Measurements from ENCODE around the gene SYT6. TPM values are rescaled to one million over a fixed set of nuclear protein-coding genes. Genes with fewer than 3 reads are reported as not detected.

SYT6 gene
- total RNA-seq, 4 donors from 2014 or later, result 2.0 TPM; not detected in 3

- Histone ChIP-seq H3K27me3 (no peaks in the 10 kb centered on the region), H3K36me3 (no peaks in the 10 kb centered on the region), H3K4me1 (peaks cover 0 to 20% (median 0%) of the 10 kb centered on the region in 3 donors), H3K9me3 (no peaks in the 10 kb centered on the region), H3K4me3 (no peak overlapping the region), H3K27ac (peak overlapping the region in 1 of 4 donors; percentile 38)
- WGBS, 2 donors (ENCODE audit: low coverage in 1 of 2), result 67 to 82% methylated on average over 5 to 9 of the region's 13 CpGs
- peak; percentile 17 for ATAC-seq
- TF ChIP-seq POLR2AphosphoS5 (IDR thresholded peaks at IDR 0.05) (no peak), EP300 (IDR thresholded peaks at IDR 0.05) (no peak), POLR2A (IDR thresholded peaks at IDR 0.05) (no peak)
Measured at GRCh38 chr1:114080511-114081436, 72.9 kb downstream of the SYT6 start.

- no peak for ATAC-seq
- 68 to 79% methylated on average over 2 to 5 of the region's 5 CpGs for whole genome bisulfite sequencing, 2 donors (ENCODE audit: low coverage in 1 of 2)
Measured at GRCh38 chr1:114079596-114080190, 74.0 kb downstream of the SYT6 start.

GRCh38 chr1:114078116-114078515 is 75.6 kb downstream of the SYT6 start:
- ATAC-seq, result no peak
- 74 to 79% methylated on average over 4 of the region's 4 CpGs for WGBS, 2 donors (ENCODE audit: low coverage in 1 of 2)
- H3K27me3 ChIP-seq, result no peaks in the 10 kb centered on the region
- H3K36me3 ChIP-seq, result no peaks in the 10 kb centered on the region
- H3K27ac ChIP-seq, result no peak overlapping the region
- H3K4me1 ChIP-seq, result peaks cover 0 to 24% (median 0%) of the 10 kb centered on the region in 3 donors
- H3K9me3 ChIP-seq, result peaks cover 0 to 4% (median 0%) of the 10 kb centered on the region in 3 donors
- no peak overlapping the region for H3K4me3 ChIP-seq
- no peak for TF ChIP-seq POLR2A (IDR thresholded peaks at IDR 0.05)
- no peak for TF ChIP-seq CTCF (IDR thresholded peaks at IDR 0.05)
- TF ChIP-seq POLR2AphosphoS5 (IDR thresholded peaks at IDR 0.05), result no peak
- no peak for TF ChIP-seq EP300 (IDR thresholded peaks at IDR 0.05)

More at GRCh38 chr1:114079596-114080190, 74.0 kb downstream of the SYT6 start:
- H3K4me3 ChIP-seq, result no peak overlapping the region
- TF ChIP-seq CTCF (IDR thresholded peaks at IDR 0.05) (no peak), POLR2A (IDR thresholded peaks at IDR 0.05) (no peak), EP300 (IDR thresholded peaks at IDR 0.05) (no peak), POLR2AphosphoS5 (IDR thresholded peaks at IDR 0.05) (no peak)
- no peaks in the 10 kb centered on the region for H3K27me3 ChIP-seq
- H3K27ac ChIP-seq, result no peak overlapping the region
- H3K4me1 ChIP-seq, result peaks cover 0 to 24% (median 0%) of the 10 kb centered on the region in 3 donors
- H3K36me3 ChIP-seq, result no peaks in the 10 kb centered on the region
- H3K9me3 ChIP-seq, result no peaks in the 10 kb centered on the region

GRCh38 chr1:114077188-114077587 is 76.5 kb downstream of the SYT6 start:
- H3K4me1 ChIP-seq, result peaks cover 0 to 19% (median 0%) of the 10 kb centered on the region in 3 donors
- no peak overlapping the region for H3K27ac ChIP-seq
- no peaks in the 10 kb centered on the region for H3K36me3 ChIP-seq
- no peaks in the 10 kb centered on the region for H3K27me3 ChIP-seq
- H3K4me3 ChIP-seq, result no peak overlapping the region
- TF ChIP-seq POLR2A (IDR thresholded peaks at IDR 0.05) (no peak), POLR2AphosphoS5 (IDR thresholded peaks at IDR 0.05) (no peak), EP300 (IDR thresholded peaks at IDR 0.05) (no peak), CTCF (IDR thresholded peaks at IDR 0.05) (no peak)
- no peak for ATAC-seq
- WGBS, 2 donors (ENCODE audit: low coverage in 1 of 2), result 68 to 71% methylated on average over 3 of the region's 3 CpGs
- peaks cover 0 to 13% (median 0%) of the 10 kb centered on the region in 3 donors for H3K9me3 ChIP-seq

- H3K4me1 ChIP-seq, result peaks cover 0 to 10% (median 0%) of the 10 kb centered on the region in 3 donors
- ATAC-seq, result no peak
- H3K4me3 ChIP-seq, result no peak overlapping the region
- no peaks in the 10 kb centered on the region for H3K36me3 ChIP-seq
- no peak overlapping the region for H3K27ac ChIP-seq
- no peaks in the 10 kb centered on the region for H3K27me3 ChIP-seq
- no CpG with 5 or more reads among the region's 4 CpGs for WGBS, 2 donors (ENCODE audit: low coverage in 1 of 2)
- H3K9me3 ChIP-seq, result peaks cover 0 to 21% (median 0%) of the 10 kb centered on the region in 3 donors
- TF ChIP-seq EP300 (IDR thresholded peaks at IDR 0.05) (no peak), POLR2A (IDR thresholded peaks at IDR 0.05) (no peak), POLR2AphosphoS5 (IDR thresholded peaks at IDR 0.05) (no peak), CTCF (IDR thresholded peaks at IDR 0.05) (no peak)
Measured at GRCh38 chr1:114076308-114076707, 77.4 kb downstream of the SYT6 start.

All from gastroesophageal sphincter (tissue), 4 donors.